IPS DF 4.7 (cell line): ENCODE measurements around the gene EEFSEC.

Source experiments
- DNase-seq: peaks from one replicate; pipeline ENCODE4 v3.0.0-alpha.2; 2013; ENCODE audit warnings: low spot score; ENCODE audit errors: extremely low read depth

EEFSEC gene

DNA sequence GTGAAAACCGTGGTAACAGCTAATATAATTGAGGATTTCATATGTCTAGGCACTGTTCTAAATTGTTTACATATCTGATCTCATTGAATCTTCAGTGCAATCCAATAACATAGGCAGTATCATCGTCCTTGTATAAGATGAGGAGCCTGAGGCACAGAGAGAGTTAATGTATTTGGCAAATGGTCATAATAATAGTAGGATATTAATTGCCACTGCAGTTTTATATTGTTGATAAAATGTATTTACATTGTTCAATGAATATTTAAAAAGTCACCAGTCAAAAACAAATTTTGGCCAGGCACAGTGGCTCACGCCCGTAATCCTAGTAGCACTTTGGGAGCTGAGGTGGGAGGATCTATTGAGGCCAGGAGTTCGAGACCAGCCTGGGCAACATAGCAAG is 88.5 kb downstream of the EEFSEC start:
- DNase-seq, result no peak

DNA sequence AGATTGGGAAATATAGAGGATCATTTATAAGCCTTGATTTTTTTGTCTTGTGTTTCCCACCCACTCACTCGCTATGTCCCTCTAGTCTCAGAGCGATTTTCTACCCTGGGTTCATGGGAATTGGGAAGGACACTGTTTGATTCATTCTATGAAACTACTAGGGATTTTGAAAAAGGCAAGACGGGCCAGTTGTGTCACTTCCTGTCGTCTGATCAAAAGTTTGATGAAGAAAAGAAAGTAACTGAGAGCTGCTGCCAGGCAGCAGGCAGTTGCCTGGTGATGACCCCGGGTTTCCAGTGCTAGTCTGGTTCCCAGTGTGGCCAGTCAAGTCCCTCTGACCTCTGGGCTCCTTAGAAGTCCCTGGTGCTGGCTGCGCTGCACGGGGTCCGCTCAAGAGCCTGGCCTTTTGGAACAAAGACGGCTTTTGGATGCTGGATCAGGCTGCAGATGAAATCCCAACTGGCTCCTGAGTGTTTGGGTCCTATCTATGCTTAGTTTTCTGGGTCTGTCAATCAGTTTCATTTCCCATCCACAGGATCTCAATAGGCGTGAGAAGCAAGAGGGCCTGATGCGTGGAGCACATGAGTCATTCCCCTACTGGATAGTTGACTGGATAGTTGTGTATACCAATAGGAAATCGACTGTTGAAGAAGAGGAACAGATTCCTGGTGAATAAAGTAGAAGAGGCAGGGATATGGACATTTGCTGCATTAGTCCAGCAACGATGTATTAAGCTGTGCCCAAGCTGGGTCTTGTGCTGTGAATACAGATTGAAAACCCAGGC is 89.7 kb downstream of the EEFSEC start:
- no peak for DNase-seq

- DNase-seq, result no peak
These were observed 90.6 kb downstream of the EEFSEC start for GRCh38 chr3:128243602-128244504.

DNA sequence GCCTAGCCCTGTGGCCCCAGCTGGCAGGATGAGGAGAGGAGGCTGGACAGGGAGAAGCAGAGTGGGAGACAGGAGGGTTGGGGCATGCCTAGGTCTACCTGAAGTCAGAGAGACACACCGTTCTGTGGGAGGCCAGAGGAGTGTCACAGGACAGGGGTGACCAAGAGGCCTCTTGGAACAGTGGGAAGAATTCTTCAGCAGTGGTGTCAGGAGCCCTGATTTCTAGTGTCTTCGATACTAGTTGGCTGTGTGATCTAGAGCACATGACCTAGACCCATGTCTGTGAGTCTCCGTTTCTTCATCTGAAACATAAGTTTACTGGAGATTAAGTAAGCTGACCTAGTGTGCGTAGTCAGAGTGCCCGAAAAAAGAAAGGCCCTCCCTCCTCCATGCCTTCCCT is 92.2 kb downstream of the EEFSEC start:
- DNase-seq, result no peak

GRCh38 chr3:128247666-128248409 is 94.6 kb downstream of the EEFSEC start:
- DNase-seq, result no peak

GRCh38 chr3:128252083-128252482 is 98.8 kb downstream of the EEFSEC start:
- no peak for DNase-seq

GRCh38 chr3:128253150-128253549 is 99.9 kb downstream of the EEFSEC start:
- DNase-seq, result no peak

DNA sequence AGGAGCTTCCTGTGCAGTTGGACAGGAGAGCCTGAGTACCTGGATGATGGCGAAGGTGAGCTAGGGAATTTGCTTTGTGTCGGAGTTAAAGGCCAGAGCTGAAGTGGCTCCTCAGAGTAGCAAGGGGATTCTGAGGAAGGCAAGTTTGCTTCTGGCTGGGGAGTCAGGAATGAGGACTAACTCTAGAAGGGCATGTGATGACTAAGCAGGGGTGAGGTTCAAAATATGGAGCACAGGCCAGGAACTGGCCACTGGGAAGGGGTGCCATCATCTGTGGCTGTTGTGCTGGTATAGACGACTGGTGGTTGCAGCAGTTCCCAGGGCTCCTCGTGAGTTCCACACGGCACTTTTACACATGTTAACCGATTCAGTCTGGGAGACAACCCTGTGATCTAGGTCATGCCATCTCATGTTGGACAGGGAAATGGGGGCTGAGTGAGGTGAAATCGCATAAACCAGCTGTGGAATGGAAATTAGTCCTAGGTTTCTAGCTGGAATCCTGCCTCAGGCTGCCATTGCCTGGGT is 100.8 kb downstream of the EEFSEC start:
- no peak for DNase-seq

- DNase-seq, result no peak
These were observed 101.7 kb downstream of the EEFSEC start for GRCh38 chr3:128254967-128255366.

- DNase-seq, result no peak
These were observed 102.8 kb downstream of the EEFSEC start for GRCh38 chr3:128256131-128256530.

DNA sequence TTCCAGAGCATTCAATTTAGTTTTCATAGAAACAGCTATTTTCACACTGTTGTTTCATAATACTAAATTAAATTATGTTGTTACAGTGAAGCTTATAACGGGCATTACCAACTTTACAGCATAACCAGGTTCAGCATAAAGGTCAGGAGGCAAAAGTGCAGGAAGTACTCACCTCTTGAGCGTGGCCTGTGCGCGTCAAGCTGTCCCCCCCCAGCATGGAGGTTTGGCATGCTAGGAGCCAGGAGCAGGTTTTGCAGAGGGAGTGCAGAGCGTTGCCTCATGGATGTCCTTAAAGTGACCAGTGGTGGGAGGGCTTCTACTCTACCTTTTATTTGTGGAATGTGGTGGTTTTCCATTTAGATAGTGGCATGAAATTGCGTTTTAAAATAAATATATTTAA is 104.4 kb downstream of the EEFSEC start:
- no peak for DNase-seq

GRCh38 chr3:128260275-128260674 is 107.0 kb downstream of the EEFSEC start:
- DNase-seq, result no peak

DNA sequence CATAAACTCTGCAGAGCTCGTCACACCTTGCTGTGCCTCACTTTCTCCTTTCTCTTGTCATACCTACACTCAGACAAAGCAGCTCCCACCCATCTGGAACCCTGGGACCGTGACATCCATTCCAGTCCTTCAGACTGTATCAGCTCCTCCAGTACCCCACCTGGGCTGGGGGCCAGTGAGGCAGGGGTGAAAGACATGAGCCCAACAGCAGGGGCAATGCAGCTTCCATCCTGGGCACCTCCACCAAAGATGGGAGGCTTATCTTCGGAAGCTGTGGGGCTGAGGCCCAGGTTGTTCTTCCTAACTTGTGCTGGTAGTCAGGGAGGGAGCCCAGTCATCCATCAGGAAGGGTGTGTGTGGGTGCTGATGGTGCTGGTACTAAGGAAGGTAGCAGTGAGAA is 109.2 kb downstream of the EEFSEC start:
- DNase-seq, result no peak

- no peak for DNase-seq
These were observed 109.8 kb downstream of the EEFSEC start for GRCh38 chr3:128263118-128263517.

GRCh38 chr3:128263946-128264345 is 110.7 kb downstream of the EEFSEC start:
- DNase-seq, result no peak

GRCh38 chr3:128266453-128266852 is 113.2 kb downstream of the EEFSEC start:
- no peak for DNase-seq

GRCh38 chr3:128267541-128267940 is 114.3 kb downstream of the EEFSEC start:
- no peak for DNase-seq

DNA sequence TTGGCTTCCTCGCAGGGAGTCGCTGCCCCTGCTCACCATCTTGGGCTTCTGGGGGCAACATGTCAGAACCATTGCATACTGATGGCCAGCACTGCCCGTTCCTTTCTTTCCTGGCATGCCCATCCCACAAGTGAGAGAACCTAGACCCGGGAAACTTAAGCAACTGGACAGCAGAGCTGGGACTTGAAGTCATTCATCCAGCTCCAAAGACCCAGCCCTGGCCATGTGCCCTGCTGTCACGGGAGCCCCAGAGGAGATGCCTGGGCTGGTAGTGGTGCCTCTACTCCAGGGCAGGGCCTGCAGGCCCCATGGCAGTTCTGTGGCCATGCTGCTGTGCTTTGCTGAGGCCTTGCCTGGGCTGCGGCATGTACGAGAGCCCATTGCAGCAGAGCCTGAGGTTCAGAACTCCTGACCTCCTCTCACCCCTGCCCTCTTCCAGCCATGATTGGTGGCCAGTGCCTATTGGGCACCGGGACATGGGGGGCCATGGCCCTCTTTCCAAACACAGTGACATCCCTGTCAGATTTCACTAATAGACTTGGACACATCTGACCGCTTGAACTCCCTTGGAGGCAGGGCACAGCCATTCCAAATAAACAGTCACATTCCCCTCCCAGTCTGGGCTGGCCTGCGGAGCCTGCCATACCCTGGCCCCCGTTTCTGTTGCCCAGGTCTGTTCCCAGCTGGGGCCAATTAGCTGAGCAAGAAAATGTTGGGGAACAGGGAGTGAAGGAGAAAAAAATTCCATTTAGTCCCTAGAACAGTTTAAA is 115.9 kb downstream of the EEFSEC start:
- DNase-seq, result no peak

- DNase-seq, result no peak
These were observed 116.5 kb downstream of the EEFSEC start for GRCh38 chr3:128269796-128270195.

DNA sequence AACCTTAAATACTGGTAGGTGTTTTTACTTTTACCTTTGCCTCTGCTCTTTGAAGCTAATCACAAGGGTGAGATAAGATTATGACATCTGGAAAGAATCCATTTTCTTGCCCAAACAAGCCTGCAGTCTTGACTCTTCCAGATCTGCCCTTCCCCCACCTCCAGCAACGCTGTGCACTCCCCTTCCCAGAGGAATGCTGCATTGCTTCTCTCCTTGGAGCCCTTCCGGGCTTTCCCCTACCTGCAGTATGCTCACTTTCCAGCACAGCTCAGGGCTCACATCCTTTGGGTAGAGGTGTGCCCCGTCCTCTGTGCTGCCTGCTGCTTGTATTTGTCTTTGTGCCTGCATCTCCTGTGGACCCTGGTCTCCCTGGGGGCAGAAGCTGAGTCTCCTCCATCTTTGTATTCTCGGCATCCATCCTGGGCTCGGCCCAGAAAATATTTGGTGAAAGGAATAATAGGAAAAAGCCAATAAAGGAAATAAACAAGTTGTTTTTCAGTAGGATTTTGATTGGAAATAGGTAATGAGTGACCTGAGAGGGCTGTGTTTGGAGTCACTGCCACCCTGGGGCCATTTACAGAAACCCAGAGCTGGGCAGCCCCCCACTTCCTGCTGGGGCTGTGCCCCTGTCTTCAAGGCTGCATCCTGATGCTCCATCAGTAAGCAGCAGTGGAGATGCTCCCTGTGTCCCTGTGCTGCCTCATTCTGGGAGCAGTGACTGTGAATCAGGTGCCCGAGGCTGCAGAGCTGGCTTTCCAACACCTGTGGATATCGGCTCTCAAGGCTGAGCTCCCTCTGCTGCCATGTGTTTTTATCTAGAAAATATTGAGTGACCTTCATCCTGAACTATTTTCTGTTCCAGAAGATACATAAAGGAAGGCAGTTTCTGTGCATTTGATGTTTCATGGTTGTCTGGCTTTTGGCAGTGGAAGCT is 117.5 kb downstream of the EEFSEC start:
- DNase-seq, result no peak
